Endothelial cell of hepatic sinusoid (primary cell): Measurements from ENCODE around the gene ZNF764.

ENCODE experiments used
- in situ Hi-C: cut with HindIII; loops from 2 replicates; pipeline ENCODE4 v1.10.0; 2017; ENCODE audit warnings: low sequenced_read_pairs

Gene ZNF764

GRCh38 chr16:30570636-30571444 is 12.7 kb upstream of the ZNF764 start:
- in situ Hi-C loops = no loop called here

- in situ Hi-C loops = no loop called here
Measured at GRCh38 chr16:30569746-30570635, 11.8 kb upstream of the ZNF764 start.

GRCh38 chr16:30569281-30569680 is 11.1 kb upstream of the ZNF764 start:
- in situ Hi-C loops = no loop called here

- in situ Hi-C loops = no loop called here
Measured at GRCh38 chr16:30567991-30568638, 9.9 kb upstream of the ZNF764 start.

GRCh38 chr16:30567160-30567990 is 9.2 kb upstream of the ZNF764 start:
- in situ Hi-C loops = no loop called here

DNA sequence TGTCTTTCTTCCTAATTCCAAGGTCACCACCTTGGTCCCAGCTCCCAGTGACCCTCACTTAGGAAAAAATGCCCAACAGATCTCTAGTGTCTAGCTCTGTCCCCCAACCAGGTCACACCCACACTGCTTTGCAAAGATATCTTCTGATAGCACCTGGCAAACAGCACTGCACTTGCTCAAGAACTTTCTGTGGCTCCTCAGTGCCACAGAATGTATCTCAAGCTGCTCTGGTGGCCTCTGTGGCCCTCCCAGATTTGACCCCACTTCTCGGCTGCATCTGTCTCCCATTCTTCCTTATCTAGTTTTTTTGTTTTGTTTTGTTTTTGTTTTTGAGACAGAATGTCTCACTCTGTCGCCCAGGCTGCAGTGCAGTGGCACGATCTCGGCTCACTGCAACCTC is 8.4 kb upstream of the ZNF764 start:
- in situ Hi-C loops = no loop called here

DNA sequence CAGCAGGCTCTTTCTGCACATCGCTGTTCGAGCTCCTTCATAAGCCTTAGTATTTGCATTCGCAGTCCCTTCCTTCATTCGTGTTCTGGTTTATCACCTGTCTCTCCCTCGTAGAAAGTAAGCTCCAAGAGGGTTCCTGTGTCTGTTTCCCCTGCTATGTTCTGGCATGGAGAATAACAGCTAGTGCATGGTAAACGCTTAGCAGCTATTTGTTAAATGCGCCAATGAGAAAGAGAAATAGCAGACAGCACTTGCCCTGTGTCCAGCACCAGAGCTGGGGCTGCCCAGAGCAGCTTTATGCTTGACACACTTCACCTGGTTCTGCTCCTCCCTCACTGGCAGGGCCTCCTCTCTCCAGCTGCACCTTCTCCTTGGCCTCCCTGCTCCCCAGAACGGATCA is 7.8 kb upstream of the ZNF764 start:
- in situ Hi-C loops = no loop called here

DNA sequence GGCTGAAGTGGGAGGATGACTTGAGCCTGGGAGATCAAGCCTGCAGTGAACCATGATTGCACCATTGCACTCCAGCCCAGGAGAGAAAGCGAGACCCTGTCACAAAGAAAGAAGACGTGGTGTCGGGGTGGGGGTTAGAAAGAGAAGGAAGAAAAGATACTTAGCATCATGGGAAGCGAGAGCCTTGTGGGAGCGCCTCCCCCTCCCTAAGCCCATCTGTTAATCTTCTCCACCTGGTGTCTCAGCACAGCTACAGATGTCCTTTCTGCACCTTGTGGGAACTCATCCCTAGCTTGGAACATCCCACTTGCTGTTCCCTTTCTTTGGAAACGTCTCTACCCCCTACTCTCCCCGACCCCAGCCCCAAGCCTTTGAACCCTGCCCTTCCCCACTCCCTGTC is 7.4 kb upstream of the ZNF764 start:
- in situ Hi-C loops = no loop called here

DNA sequence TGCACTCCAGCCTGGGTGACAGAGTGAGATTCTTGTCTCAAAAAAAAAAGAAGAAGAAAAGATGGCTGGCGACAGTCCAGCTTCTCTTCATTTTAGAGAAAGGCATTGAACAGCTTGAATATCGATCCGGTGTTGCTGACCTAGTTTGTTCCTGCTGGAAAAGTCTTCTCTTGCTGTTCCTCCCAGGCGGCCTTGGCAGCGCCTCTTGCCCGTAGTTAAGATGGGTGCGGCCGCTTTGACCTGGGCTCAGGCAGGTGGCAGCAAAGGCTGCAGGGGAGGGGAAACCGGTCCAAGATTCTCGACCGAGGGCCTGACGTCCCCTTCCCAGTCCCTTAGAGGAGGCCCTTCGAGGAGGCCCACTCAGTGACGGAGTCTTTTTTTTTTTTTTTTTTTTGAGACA is 3.8 kb upstream of the ZNF764 start:
- in situ Hi-C loops = no loop called here

- in situ Hi-C loops = no loop called here
Measured at GRCh38 chr16:30561089-30561816, 3.1 kb upstream of the ZNF764 start.

DNA sequence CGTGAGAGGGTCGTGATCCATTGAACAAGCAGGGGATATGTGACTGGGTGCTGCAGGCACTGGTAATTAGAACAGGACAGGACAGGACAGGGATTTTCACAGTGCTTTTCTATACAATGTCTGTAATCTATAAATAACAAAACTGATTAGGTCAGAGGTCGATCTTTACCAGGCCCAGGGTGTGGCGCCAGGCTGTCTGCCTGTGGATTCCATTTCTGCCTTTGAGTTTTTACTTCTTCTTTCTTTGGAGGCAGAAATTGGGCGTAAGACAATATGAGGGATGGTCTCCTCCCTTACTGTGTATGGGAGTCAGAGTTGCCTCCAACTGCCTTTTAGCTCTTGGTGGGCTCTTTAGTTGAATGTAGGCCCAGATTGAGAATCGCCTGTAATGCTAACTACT is 1.5 kb upstream of the ZNF764 start:
- in situ Hi-C loops = no loop called here

DNA sequence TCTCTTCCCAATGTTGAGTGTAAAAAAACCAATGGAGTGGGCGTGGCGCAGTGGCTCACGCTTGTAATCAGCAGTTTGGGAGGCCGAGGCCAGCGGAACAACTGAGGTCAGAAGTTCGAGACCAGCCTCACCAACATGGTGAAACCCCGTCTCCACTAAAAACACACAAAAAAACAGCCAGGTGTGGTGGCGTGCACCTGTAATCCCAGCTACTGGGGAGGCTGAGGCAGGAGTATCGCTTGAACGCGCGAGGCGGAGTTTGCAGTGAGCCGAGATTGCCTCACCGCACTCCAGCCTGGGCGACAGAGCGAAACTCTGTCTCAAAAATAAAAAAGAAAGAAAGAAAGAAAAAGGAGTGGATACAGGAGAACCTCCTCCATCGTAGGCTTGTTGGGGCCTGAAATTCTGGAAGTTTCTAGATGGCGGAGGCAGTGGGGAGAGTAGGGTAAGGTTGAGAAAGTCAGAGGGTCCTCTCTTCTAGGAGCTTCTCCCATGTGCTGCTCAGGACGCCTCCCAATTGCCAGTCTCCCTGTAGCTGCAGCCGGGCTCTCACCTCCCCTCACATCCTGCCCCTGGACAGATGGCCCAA is 709 bp upstream of the ZNF764 start:
- in situ Hi-C loops = no loop called here

DNA sequence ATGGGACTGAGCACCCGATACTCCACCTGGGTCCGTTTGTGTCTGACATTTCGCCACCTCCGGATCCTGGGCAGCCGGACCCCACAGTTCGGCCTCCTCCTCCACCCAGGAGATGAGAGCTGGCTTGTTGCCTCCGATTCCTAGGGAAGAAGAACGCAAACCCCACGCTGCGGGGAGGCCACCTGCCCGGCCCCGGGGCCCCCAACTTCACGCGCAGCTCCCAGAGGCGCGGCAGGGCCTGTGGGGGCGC is 542 bp downstream of the ZNF764 start:
- in situ Hi-C loops = no loop called here

GRCh38 chr16:30556125-30556473 is 2.1 kb downstream of the ZNF764 start:
- in situ Hi-C loops = no loop called here

- in situ Hi-C loops = no loop called here
Measured at GRCh38 chr16:30555315-30556124, 2.7 kb downstream of the ZNF764 start.

- in situ Hi-C loops = no loop called here
Measured at GRCh38 chr16:30554557-30555314, 3.4 kb downstream of the ZNF764 start.

- in situ Hi-C loops = no loop called here
Measured at GRCh38 chr16:30553393-30553899, 4.7 kb downstream of the ZNF764 start.

- in situ Hi-C loops = no loop called here
Measured at GRCh38 chr16:30552956-30553355, 5.2 kb downstream of the ZNF764 start.
